ENCODE results near the gene WSCD2.

The WSCD2 gene

DNA sequence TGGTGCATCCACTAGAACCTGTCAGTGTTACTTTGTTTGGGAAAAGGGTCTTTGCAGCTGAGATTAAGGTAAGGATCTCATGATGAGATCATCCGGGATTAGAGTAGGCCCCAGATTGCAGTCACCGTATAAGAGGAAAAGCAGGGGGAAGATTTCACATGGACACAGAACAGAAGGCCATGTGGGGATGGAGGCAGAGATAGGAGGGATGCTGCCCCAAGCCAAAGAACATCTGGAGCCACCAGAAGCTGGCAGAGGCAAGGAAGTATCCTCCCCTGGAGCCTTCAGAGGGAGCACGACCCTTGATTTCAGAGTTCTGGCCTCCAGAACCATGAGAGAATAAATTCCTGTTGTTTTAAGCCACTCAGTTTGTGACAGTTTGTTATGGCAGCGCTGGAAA is 170.4 kb downstream of the WSCD2 start:
- no peaks in the 10 kb centered on the region for H3K36me3 ChIP-seq (ENCODE audit: insufficient read depth, low read length)
- no peak overlapping the region for H3K4me3 ChIP-seq
- no peak for TF ChIP-seq FOXP2 (optimal IDR thresholded peaks at IDR 0.05; ENCODE audit: control extremely low read depth, extremely low read length, insufficient read depth)
- TF ChIP-seq POLR2AphosphoS5 (IDR thresholded peaks at IDR 0.05; ENCODE audit: borderline replicate concordance, low read depth, low read length) = no peak
- no peak for TF ChIP-seq EZH2 (IDR thresholded peaks at IDR 0.05)
- no peak overlapping the region for H3K9ac ChIP-seq (ENCODE audit: insufficient read length)
- H3K9me3 ChIP-seq (ENCODE audit: low read depth, low read length) = no peaks in the 10 kb centered on the region
- no peak overlapping the region for H3K27ac ChIP-seq
- no peak for DNase-seq (ENCODE audit: low read depth, low spot score)
